ENCODE measurements around the gene MCM8.

Gene MCM8

GRCh38 chr20:5950271-5951031 lies at the start of gene MCM8, which contains the start of gene TRMT6:
MCM8 (plus strand) TSS chr20:5950652; CDS start chr20:5952016, 1,364 bp downstream.
TRMT6 (minus strand) TSS chr20:5950533; CDS start chr20:5950405, 128 bp downstream.
- peak; percentile 91 to 98 (median 95) for DNase-seq
- intact Hi-C loops (cut with DNase I) = loop anchor here (5.0 kb wide), 1 partner anchor 127 kb away; no protein-coding TSS in a partner anchor

- peak in 1 of 42 donors; percentile 5 for DNase-seq
- intact Hi-C loops (cut with DNase I) = no loop called here
Observed at GRCh38 chr20:5900908-5901307, 49.5 kb upstream of the MCM8 start.

GRCh38 chr20:5908981-5909380 lies 41.5 kb upstream of the MCM8 start:
- DNase-seq = no peak
- intact Hi-C loops (cut with DNase I) = no loop called here

- peak in 3 of 42 donors; percentile 12 to 37 (median 14) for DNase-seq
- intact Hi-C loops (cut with DNase I) = no loop called here
Observed at GRCh38 chr20:5910186-5910585, 40.3 kb upstream of the MCM8 start.

- no peak for DNase-seq
- intact Hi-C loops (cut with DNase I) = no loop called here
Observed at GRCh38 chr20:5913166-5913565, 37.3 kb upstream of the MCM8 start.

GRCh38 chr20:5914859-5915258 lies 35.6 kb upstream of the MCM8 start:
- no peak for DNase-seq
- intact Hi-C loops (cut with DNase I) = no loop called here

GRCh38 chr20:5918856-5919625 lies 31.4 kb upstream of the MCM8 start:
- DNase-seq = peak in 1 of 42 donors; percentile 32
- intact Hi-C loops (cut with DNase I) = no loop called here

- intact Hi-C loops (cut with DNase I) = no loop called here
- peak in 9 of 42 donors; percentile 8 to 70 (median 38) for DNase-seq
Observed at GRCh38 chr20:5919626-5920544, 30.6 kb upstream of the MCM8 start.

- intact Hi-C loops (cut with DNase I) = no loop called here
- DNase-seq = peak in 1 of 42 donors; percentile 8
Observed at GRCh38 chr20:5920581-5920980, 29.9 kb upstream of the MCM8 start.

GRCh38 chr20:5923493-5923892 lies 27.0 kb upstream of the MCM8 start:
- intact Hi-C loops (cut with DNase I) = no loop called here

GRCh38 chr20:5925551-5925950 lies 24.9 kb upstream of the MCM8 start:
- DNase-seq = peak in 1 of 42 donors; percentile 22
- intact Hi-C loops (cut with DNase I) = no loop called here

More at GRCh38 chr20:5923493-5923892, 27.0 kb upstream of the MCM8 start:
- DNase-seq = peak in 1 of 42 donors; percentile 21

GRCh38 chr20:5927749-5928462 lies 22.5 kb upstream of the MCM8 start:
- intact Hi-C loops (cut with DNase I) = no loop called here
- peak in 1 of 42 donors; percentile 25 for DNase-seq

GRCh38 chr20:5928836-5929715 lies 21.4 kb upstream of the MCM8 start:
- DNase-seq = peak in 1 of 42 donors; percentile 34
- intact Hi-C loops (cut with DNase I) = no loop called here

GRCh38 chr20:5931411-5931810 lies 19.0 kb upstream of the MCM8 start:
- intact Hi-C loops (cut with DNase I) = no loop called here
- no peak for DNase-seq

GRCh38 chr20:5932796-5933195 lies 17.7 kb upstream of the MCM8 start:
- intact Hi-C loops (cut with DNase I) = no loop called here
- no peak for DNase-seq

- peak in 2 of 42 donors; percentile 17 to 40 for DNase-seq
- intact Hi-C loops (cut with DNase I) = no loop called here
Observed at GRCh38 chr20:5933802-5934436, 16.5 kb upstream of the MCM8 start.

- no peak for DNase-seq
- intact Hi-C loops (cut with DNase I) = no loop called here
Observed at GRCh38 chr20:5935384-5935783, 15.1 kb upstream of the MCM8 start.

Measured in head of caudate nucleus (tissue), 42 donors.